GM21737 (cell line): Measurements from ENCODE around the gene LEKR1.

Experiments used
- ATAC-seq: cut with Tn5 transposase; IDR thresholded peaks from one replicate; pipeline ENCODE4 v1.9.1; 2021; ENCODE audit warnings: mild to moderate bottlenecking, moderate library complexity; ENCODE audit not compliant: unreplicated experiment

LEKR1 gene

GRCh38 chr3:157092230-157092629 lies 266.1 kb downstream of the LEKR1 start:
- no peak for ATAC-seq

DNA sequence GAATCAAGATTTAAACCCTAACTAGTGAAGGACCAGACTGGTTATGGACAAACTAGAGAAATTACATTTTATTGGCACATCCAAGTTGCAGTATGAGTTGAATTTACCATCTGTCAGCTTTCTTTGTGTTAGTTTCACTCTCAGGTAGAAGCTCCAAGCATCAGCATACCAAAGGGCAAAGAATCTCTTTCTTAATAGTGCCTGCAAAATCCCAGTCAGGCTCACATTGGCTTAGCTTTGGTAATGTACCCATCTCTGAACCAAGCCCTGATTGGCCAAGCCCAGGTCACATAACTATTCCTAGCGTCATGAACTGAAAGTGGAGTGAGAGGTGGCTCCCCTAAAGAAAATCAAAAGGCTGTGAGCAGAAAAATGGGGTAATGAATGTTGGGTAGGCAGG lies 266.9 kb downstream of the LEKR1 start:
- no peak for ATAC-seq

DNA sequence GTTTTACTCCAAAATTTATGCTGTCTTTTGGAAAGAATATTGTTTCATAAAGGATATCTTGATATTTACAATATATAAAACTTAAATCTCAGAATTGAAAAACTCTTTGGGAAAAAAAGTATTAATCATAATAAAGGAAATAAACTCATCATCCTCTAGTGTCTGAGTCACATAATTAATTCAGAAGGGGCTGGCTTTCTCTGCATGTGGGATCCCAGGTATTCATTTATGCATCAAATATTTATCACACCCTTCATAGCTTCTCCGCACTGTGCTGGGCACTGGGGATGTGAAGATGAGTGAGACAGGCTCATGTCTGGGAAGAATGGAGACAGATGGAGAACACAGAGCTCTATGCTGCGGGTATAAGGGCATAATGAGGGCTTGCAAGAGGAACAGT lies 268.1 kb downstream of the LEKR1 start:
- no peak for ATAC-seq

DNA sequence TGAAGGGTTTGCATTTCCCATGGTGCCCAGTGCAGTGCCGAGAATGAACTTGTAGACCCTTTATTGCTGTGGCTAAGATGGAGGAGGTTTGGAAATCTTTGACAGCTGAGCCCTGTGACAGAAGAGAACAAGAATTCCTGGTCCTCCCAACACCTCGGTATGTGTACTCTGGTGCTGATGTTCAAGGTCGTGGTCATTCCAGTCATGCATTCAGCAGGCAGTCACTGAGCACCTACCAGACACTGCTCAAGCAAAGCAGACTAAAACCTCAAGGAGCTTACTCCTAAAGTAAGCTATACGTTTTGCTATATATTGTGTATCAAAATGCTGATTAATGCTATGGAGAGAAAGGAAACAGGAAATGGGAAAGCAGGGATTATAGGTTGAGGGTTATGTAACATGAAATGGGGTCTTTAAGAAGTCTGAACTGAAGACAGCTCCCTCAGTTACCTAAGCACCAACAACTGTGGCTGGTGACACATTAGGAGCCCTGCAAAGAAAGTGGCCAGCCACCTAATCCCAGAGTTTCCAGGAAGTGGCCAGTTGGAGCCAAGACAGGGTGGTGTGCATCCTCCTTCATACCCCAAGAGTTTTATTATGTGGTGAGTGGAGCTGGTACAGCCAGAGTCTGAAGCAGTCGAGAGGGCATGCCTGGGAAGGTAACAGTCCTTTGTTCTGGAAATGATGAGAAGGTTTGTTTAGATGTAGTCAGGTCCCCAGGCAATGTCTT lies 268.8 kb downstream of the LEKR1 start:
- no peak for ATAC-seq
